ELR (cell line): ENCODE measurements around the gene IGFN1.

Source experiments
- DNase-seq: peaks from one replicate; pipeline ENCODE4 v3.0.0-alpha.2; 2015; ENCODE audit warnings: low read depth

The IGFN1 gene

DNA sequence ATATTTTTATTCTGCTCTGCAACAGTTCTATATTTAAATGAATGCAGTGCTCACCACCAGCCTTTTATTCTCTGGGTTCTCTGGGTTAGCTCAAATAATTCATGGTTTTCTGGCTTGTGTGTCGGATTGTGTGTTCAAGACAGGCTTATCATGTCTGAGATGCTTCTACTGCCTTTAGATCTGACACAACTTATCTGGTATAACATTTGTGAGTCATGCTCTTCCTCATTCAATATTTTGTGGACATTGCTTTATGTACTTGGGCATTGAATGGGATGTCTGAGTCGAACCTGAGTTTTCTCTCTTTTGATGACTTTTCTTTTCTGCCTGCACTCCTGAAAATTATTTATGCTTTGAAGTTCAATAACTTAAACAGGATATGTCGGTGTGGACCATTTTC lies 75.1 kb downstream of the IGFN1 start:
- DNase-seq = peak; percentile 69

DNA sequence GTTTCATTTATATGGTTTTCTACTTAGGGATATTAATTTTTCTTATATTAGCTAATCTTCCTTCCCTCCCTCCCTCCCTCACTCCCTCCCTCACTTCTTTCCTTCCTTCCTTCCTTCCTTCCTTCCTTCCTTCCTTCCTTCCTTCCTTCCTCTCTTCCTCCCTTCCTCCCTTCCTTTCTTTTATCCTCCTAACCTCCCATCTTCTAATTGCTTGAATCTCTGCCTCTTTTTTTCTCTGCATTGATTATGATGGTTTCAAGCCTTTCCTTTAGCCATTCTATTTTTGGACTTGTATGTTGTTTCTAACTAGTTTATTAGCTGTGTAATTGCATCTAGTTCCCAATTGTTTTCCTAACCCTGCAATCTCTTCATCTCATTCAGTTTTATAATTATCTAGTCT lies 75.7 kb downstream of the IGFN1 start:
- DNase-seq = no peak

DNA sequence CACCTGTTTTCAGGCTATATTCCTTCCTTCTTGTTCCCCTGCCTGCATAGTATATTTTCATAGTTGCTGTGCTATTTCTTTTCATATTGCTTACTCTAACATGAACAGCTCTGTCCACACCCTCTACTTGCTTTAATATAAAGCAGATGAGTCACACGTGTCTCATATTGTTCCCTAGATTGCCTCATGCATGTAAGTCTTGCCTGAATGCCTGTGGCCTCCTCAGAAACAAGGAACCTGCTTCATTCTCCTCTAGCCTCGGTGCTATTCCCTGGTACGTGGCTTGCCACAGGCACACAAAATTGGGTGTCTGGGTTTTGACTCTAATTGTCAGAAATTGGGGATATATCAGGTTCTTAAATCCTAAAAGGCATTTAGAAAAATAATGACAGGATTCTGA lies 76.2 kb downstream of the IGFN1 start:
- peak; percentile 97 for DNase-seq

DNA sequence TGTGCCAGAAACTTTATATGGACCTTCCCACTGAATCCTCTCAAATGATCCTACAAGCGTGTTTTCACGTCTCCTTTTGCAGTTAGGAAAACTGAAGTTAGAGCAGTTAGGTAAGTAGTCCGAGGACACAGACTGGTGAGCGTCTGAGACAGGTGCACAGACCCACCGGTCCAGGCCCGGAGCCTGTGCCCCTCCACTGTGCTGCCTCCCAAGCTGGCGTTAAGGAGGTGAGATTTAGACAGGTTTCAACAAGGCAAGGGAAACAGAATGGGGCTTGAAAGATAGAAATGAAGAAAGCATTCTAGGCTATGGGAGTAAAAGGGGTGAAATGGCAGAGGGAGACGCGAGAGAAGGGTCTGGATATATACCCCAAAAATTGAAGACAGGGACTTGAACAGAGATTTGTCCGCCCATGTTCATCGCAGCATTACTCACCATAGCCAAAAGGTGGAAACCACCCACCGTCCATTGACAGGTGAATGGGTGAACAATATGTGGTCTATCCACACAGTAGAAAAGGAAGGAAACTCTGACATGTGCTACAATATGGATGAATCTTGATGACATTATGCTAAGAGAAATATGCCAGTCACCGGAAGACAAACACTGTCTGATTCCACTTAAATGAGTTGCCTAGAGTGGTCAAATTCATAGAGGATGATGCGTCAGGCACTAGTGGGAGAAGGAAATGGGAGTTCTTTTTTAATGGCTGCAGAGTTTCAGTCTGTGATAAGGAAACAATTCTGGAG lies 77.0 kb downstream of the IGFN1 start:
- DNase-seq = peak; percentile 95

DNA sequence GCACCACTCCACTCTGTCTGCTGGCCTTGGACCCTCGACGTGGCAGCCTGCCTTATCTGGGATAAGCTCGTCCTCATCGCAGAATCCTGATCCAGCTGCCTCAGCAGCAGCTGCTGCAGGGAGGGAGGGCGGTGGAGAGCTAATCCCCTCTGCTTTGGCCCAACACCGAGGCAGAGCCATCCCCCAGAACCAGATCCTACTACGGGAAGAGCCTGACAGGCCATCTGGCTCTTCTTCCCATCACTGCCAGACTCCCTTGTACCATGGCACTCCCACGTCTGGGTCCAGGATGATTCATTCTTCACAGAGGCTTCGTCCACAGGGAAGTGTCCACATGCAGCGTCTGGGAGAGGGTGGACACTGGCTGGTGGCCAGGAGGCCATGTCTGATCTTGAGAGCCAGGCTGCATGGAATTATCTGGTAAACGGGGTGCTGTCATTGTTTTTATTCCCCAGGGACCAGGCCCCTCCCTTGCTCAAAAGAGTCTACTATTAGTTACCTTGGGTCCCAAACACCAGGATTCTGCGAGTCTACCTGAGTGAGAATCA lies 78.1 kb downstream of the IGFN1 start:
- peak; percentile 71 for DNase-seq

DNA sequence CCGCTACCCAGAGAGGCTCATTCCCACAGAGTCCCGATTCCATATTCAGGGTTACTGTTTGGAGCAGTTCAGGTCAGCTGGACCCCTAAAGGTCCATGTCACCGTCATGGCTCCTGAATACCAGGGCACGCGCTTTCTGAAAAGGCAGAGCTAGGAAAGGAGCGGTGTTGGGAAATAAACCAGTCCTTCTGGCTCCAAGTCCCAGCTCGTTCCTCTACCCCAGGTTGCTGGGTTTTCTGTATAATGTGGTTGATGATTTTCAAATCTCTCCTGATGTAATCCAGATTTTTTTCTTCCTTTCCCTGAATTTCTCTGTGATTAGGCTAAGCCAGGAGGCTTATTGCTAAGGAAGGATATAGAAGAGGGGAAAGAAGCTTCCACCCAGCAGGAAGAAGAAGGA lies 78.7 kb downstream of the IGFN1 start:
- DNase-seq = no peak

DNA sequence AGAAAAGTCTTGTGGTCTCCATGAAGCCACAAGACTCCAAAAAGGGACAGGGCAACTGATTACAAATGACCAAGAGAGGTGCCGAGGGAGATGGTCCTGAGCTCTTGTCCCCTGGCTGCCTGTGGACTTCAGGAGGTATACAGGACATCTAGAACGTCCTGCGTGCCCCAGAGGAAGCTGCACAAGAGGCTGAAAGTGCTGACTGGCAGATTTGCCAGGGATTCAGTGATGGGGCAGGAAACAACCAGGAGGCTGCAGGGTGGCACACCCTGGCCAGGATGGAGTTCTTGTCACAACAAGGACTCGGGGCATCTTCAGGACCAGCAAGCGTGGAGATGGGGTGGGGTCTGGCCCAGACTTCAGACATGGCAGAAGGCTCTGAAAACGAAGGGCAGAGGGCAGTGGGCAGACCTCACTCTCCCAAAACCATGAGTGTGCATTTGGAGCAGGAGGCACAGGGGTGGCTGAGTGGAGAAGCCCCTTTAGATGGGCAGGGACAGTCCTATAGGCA lies 79.3 kb downstream of the IGFN1 start:
- DNase-seq = no peak

DNA sequence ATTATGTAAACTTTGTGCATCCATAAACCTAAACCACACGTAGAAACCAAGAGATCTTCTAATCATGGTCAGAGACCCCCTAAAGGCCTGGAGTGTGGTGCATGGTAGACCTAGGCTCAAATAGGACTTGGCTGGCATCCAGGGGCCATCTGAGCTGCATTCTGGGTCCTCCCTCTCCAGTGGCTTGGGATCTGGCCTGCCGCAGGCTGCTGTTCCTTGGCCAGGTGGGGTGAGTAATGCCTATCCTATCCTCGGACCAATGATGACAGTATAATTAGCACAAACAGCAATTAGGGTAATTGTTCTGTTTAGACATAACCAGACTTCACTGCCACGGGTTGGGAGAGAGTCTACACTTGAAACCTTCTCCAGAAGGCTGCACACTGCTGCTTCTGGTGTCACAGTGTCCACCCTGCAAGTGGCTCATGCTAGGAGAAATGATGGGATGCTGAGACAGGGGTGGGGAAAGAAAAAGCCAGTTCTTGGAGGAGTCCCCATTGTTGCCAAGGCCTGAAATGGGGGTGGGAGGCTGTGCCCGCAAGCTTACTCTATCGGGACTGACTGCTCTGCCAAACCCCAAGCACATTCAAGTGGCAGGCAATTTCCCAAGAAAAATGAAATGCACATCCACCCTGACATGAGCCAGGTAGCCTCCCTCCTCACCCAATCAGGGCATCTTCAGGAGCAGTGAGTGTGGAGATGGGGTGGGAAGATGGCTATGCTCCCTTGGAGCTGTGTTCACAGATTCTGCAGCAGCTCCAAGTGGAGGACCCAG lies 80.2 kb downstream of the IGFN1 start:
- DNase-seq = no peak

DNA sequence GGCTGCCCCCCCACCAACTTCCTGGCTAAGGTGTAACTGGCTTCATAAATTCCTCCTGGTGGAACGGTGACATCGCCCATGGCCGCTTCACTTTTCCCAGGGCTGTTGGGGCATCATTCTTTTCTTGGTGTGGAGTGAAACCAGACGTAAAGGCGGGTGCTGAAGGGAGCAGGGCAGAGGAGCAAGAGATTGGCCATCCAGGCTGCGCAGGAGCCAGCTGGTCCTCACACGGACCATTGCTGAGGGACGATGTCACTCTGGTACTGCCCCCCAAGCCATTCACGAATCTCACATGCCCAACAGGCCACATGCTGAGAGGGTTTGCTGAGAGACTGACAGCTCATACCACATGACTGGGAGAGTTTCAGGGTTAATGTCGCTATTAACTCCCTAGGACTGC lies 82.2 kb downstream of the IGFN1 start:
- no peak for DNase-seq

DNA sequence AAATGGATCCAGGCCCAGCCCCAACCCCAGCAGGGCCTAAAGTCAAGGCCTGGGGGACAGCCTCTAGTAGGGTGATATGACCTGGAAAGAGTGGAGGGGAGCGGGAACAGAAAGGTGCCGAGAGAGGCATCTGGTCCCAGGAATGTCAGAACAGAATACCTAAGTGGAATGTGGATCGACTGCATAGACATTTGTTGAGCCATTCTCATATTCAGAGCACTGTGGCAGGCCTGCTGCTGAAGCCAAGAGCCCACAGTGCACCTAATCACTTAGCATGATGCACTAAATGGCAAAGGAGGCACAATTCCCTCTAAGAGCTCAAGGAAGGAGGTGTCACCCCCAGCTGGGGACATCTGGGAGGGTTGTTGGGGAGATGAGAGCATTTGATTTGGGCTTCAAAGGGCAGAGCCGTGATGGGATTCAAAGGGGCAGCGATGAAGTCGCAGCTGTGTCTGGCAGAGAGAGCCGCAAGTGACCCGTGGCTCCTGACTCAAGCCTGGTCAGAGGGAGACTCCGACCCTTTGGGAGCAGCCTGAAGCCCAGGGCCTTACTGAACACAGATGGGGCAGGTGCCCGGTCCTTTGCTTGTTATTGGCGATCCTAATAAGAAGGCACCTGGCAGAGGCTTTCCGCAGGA lies 84.1 kb downstream of the IGFN1 start:
- no peak for DNase-seq

DNA sequence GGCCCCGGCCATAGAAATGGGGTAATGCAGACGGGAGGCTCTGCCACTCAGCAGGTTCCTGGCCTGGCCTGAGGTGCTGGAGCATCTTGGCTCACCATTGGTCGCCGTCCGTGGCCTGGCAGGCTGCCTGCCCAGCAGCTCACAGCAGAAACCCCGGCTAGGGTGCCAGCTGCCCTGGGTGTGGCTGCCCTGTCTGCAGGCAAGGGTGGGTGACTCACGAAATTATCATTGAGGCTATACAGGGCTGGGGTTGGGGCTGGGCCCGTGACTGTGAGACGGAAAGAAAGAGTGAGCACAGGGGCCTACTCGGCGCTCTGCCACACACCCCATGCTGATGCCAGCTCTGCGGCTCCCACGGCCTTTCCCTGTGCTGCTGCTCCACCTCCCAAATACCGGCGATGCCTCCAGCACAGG lies 84.6 kb downstream of the IGFN1 start:
- peak; percentile 91 for DNase-seq

DNA sequence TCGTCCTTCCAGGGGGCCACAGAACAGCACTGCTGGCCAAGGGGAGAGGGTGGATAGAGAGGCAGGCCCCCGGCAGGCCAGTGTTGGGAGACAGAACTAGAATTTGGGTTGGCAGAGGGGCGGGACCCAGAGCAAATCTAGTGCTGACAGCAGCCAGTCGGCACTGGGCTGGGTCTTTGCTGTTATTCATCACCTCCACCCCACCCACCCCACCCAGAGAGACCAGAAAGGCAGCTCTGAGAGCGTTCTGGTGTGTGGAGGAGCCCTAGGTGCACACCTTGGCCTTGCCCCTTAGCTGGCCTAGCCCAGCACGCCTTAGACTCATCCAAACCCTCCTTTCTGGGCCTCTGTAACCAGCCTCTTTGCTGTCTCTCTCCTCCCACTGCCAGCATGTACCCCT lies 86.3 kb downstream of the IGFN1 start:
- DNase-seq = no peak

DNA sequence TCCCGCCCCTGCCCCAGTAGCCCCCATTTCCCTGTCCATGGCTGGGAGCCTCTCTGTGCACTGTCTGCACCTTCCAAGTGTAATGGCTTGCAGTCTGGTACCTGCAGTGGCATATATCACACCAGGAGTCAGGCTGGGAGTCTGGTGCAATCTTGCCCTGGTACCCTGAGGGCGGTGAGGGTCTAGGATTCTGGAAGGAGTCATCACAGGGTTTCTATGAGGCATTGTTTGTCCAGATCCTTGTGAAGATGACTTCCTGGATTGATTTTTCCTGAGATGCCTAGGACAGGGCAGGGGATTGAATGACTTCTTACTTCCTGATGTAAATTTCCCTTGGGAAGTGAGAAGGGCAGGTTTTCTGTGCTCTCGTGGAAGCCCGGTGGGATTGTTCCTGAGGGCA lies 86.8 kb downstream of the IGFN1 start:
- peak; percentile 21 for DNase-seq
